OCI-LY1 (cell line): Measurements from ENCODE around the gene SEC61B.

Experiments used
- H2AFZ ChIP-seq: fragments of 200-600 bp; sonication (generic), shearing (Covaris generic); 2 replicates; pipeline ENCODE4 v1.6.0; 2014; ENCODE audit warnings: antibody characterized with exemption, mild to moderate bottlenecking, low read length
- H3F3A ChIP-seq: fragments of 200-600 bp; sonication (generic), shearing (Covaris generic); 2 replicates; pipeline ENCODE4 v1.6.0; 2014; ENCODE audit warnings: mild to moderate bottlenecking, antibody characterized with exemption, low read length, moderate library complexity; ENCODE audit not compliant: insufficient read depth
- H3K27ac ChIP-seq: fragments of 200-600 bp; sonication (generic); 2 replicates; pipeline ENCODE4 v1.5.1; 2014; ENCODE audit warnings: low read length, mixed run types, mild to moderate bottlenecking, low read depth; ENCODE audit not compliant: poor library complexity, severe bottlenecking
- H3K27me3 ChIP-seq: fragments of 200-600 bp; sonication (generic); 2 replicates; pipeline ENCODE4 v1.6.0; 2014; ENCODE audit warnings: antibody characterized with exemption, mild to moderate bottlenecking, low read length, moderate library complexity; ENCODE audit not compliant: insufficient read depth
- H3K36me3 ChIP-seq: fragments of 200-600 bp; sonication (generic); 2 replicates; pipeline ENCODE4 v1.6.1; 2014; ENCODE audit warnings: mild to moderate bottlenecking, antibody characterized with exemption, low read length, moderate library complexity, mixed read lengths; ENCODE audit not compliant: insufficient read depth
- H3K4me1 ChIP-seq: fragments of 200-600 bp; sonication (generic); 2 replicates; pipeline ENCODE4 v1.5.1; 2014; ENCODE audit warnings: mild to moderate bottlenecking, low read length, moderate library complexity; ENCODE audit not compliant: insufficient read depth, severe bottlenecking
- H3K4me2 ChIP-seq: fragments of 200-600 bp; sonication (generic), shearing (Covaris generic); 2 replicates; pipeline ENCODE4 v1.6.1; 2014; ENCODE audit warnings: low read length
- H3K4me3 ChIP-seq: fragments of 200-600 bp; sonication (generic); 2 replicates; pipeline ENCODE4 v1.5.1; 2014; ENCODE audit warnings: low read length, low read depth, mild to moderate bottlenecking, mixed read lengths; ENCODE audit not compliant: poor library complexity, severe bottlenecking
- H3K79me2 ChIP-seq: fragments of 200-600 bp; shearing (Covaris generic); 2 replicates; pipeline ENCODE4 v1.6.1; 2016; ENCODE audit warnings: mixed run types, low read length, mixed read lengths; ENCODE audit not compliant: insufficient read depth
- H3K9ac ChIP-seq: fragments of 200-600 bp; sonication (generic), shearing (Covaris generic); 2 replicates; pipeline ENCODE4 v1.6.1; 2014; ENCODE audit warnings: mild to moderate bottlenecking, low read length, mixed read lengths
- H3K9me2 ChIP-seq: fragments of 200-600 bp; sonication (generic), shearing (Covaris generic); 2 replicates; pipeline ENCODE4 v1.6.1; 2014; ENCODE audit warnings: low read depth, mild to moderate bottlenecking, low read length, mixed read lengths
- H3K9me3 ChIP-seq: fragments of 200-600 bp; shearing (Covaris generic); 2 replicates; pipeline ENCODE4 v1.6.1; 2014; ENCODE audit warnings: low read length, mixed read lengths
- H4K20me1 ChIP-seq: fragments of 200-600 bp; sonication (generic), shearing (Covaris generic); 2 replicates; pipeline ENCODE4 v1.6.0; 2016; ENCODE audit warnings: mild to moderate bottlenecking, low read length; ENCODE audit not compliant: insufficient read depth
- EZH2 ChIP-seq: fragments of 200-600 bp; sonication (generic), shearing (Covaris generic); IDR thresholded peaks from 2 replicates; pipeline ENCODE4 v1.8.0; 2017; ENCODE audit warnings: borderline replicate concordance, mixed run types, mild to moderate bottlenecking, antibody characterized with exemption, low read length, moderate library complexity, mixed read lengths
- TF ChIP-seq, protein P1 (sequence below): fragments of 200-600 bp; sonication (generic), shearing (Covaris generic); IDR thresholded peaks from 2 replicates; pipeline ENCODE4 v1.5.1; 2017; ENCODE audit warnings: mild to moderate bottlenecking, antibody characterized with exemption, low read length, moderate library complexity, mixed read lengths

The SEC61B gene

GRCh38 chr9:99221266-99221620 lies 839 bp upstream of the SEC61B start:
- Histone ChIP-seq H4K20me1 (no peaks in the 10 kb centered on the region), H3K9me2 (no peaks in the 10 kb centered on the region), H3K4me1 (peaks cover 47% of the 10 kb centered on the region), H3F3A (no peaks in the 10 kb centered on the region), H3K79me2 (peaks cover 63% of the 10 kb centered on the region), H3K27me3 (no peaks in the 10 kb centered on the region), H3K4me2 (peak overlapping the region; percentile 95), H2AFZ (no peak overlapping the region), H3K9me3 (no peaks in the 10 kb centered on the region), H3K9ac (peak overlapping the region; percentile 92), H3K36me3 (peaks cover 62% of the 10 kb centered on the region), H3K4me3 (peak overlapping the region; percentile 85), H3K27ac (no peak overlapping the region)
- no peak for TF ChIP-seq EZH2
- TF ChIP-seq, protein P1, sequence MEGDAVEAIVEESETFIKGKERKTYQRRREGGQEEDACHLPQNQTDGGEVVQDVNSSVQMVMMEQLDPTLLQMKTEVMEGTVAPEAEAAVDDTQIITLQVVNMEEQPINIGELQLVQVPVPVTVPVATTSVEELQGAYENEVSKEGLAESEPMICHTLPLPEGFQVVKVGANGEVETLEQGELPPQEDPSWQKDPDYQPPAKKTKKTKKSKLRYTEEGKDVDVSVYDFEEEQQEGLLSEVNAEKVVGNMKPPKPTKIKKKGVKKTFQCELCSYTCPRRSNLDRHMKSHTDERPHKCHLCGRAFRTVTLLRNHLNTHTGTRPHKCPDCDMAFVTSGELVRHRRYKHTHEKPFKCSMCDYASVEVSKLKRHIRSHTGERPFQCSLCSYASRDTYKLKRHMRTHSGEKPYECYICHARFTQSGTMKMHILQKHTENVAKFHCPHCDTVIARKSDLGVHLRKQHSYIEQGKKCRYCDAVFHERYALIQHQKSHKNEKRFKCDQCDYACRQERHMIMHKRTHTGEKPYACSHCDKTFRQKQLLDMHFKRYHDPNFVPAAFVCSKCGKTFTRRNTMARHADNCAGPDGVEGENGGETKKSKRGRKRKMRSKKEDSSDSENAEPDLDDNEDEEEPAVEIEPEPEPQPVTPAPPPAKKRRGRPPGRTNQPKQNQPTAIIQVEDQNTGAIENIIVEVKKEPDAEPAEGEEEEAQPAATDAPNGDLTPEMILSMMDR = no peak

GRCh38 chr9:99222416-99223270 lies 561 bp downstream of the SEC61B start:
- H3K4me3 ChIP-seq = peak overlapping the region; percentile 85
- H3K4me1 ChIP-seq = peaks cover 47% of the 10 kb centered on the region
- peak overlapping the region; percentile 95 for H3K4me2 ChIP-seq
- peaks cover 54% of the 10 kb centered on the region for H3K36me3 ChIP-seq
- H3K9me3 ChIP-seq = no peaks in the 10 kb centered on the region
- H4K20me1 ChIP-seq = no peaks in the 10 kb centered on the region
- H3K79me2 ChIP-seq = peaks cover 57% of the 10 kb centered on the region
- no peaks in the 10 kb centered on the region for H3K9me2 ChIP-seq
- H3F3A ChIP-seq = no peaks in the 10 kb centered on the region
- no peak overlapping the region for H2AFZ ChIP-seq
- no peaks in the 10 kb centered on the region for H3K27me3 ChIP-seq
- peak overlapping the region; percentile 92 for H3K9ac ChIP-seq
- TF ChIP-seq, protein P1 = peak; percentile 10; the same call in 1 of the 2 replicates
- TF ChIP-seq EZH2 = no peak
- peak overlapping the region; percentile 74 for H3K27ac ChIP-seq

DNA sequence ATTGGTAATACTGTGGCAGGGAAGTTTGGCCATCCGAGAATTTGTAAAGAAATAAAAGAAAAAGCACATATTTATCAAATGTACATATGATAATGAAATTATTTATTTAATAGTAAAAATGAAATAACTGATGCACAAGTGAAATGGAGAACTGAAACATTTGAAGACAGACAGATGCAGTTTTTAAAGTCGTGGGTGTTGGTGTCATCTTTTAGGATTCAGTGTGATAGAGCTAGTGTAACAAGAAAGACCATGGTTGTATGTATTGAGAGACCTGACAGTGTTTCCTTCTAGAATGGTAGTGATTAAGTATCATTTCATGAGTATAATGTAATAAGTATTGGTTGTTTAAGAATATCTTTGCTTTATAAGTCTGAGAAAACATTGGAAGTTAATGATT lies 2.4 kb downstream of the SEC61B start:
- H3F3A ChIP-seq = no peaks in the 10 kb centered on the region
- no peaks in the 10 kb centered on the region for H4K20me1 ChIP-seq
- H3K27ac ChIP-seq = no peak overlapping the region
- no peaks in the 10 kb centered on the region for H3K27me3 ChIP-seq
- no peak overlapping the region for H2AFZ ChIP-seq
- H3K79me2 ChIP-seq = peaks cover 50% of the 10 kb centered on the region
- peaks cover 43% of the 10 kb centered on the region for H3K4me1 ChIP-seq
- H3K9me3 ChIP-seq = no peaks in the 10 kb centered on the region
- peak overlapping the region; percentile 95; the same call in 1 of the 2 replicates for H3K4me2 ChIP-seq
- H3K36me3 ChIP-seq = peaks cover 53% of the 10 kb centered on the region
- peak overlapping the region; percentile 85 for H3K4me3 ChIP-seq
- no peaks in the 10 kb centered on the region for H3K9me2 ChIP-seq
- TF ChIP-seq, protein P1 = no peak
- no peak for TF ChIP-seq EZH2
- no peak overlapping the region for H3K9ac ChIP-seq
